Endothelial cell of umbilical vein (primary cell): Measurements from ENCODE around the gene QRFP. TPM values are rescaled to one million over a fixed set of nuclear protein-coding genes. Genes with fewer than 3 reads are reported as not detected.

Experiments
- BruUV-seq: library from RNA; stranded (reverse); fragments of 400-500 nt; replicated peaks from 2 replicates; lab custom pipeline; 2021; lab: Mats Ljungman, UMichigan
- CTCF ChIA-PET: fragments of 300-600, 350-600 bp; sonication (Branson Sonifier 250); formaldehyde crosslinking; loops from one replicate; lab custom pipeline; 2021; ENCODE audit warnings: antibody characterized with exemption, inconsistent platforms; lab: Charles Lee
- POLR2A ChIA-PET: fragments of 300-600, 350-600 bp; sonication (Branson Sonifier 250); formaldehyde crosslinking; loops from one replicate; lab custom pipeline; 2021; ENCODE audit warnings: antibody characterized with exemption, inconsistent platforms; lab: Charles Lee
- DNase-seq: peaks from one replicate; pipeline ENCODE4 v3.0.0-alpha.2; 2011; ENCODE audit warnings: low read depth, low spot score
- FAIRE-seq: peaks from 2 replicates; lab custom pipeline; 2011; peaks lifted over from hg19 to GRCh38; lab: Jason Lieb, UNC
- H2AFZ ChIP-seq: 2 replicates; pipeline ENCODE4 v1.6.0; 2012; ENCODE audit warnings: low read depth, low read length, control low read depth, inconsistent platforms
- H3K27ac ChIP-seq: 2 replicates; pipeline ENCODE4 v1.5.1; 2011; ENCODE audit warnings: low read depth, mild to moderate bottlenecking, control low read depth, low read length, moderate library complexity; ENCODE audit not compliant: insufficient read depth
- H3K27me3 ChIP-seq, 2 experiments: 2 replicates each; pipeline versions ENCODE4 v1.6.0 to v1.6.1; 2011; ENCODE audit warnings: low read length in 2 of 2, mixed read lengths in 1 of 2; ENCODE audit not compliant: control insufficient read depth in 2 of 2, insufficient read depth in 2 of 2
- H3K36me3 ChIP-seq, 2 experiments: 2 replicates in 1 of 2; 3 replicates in 1 of 2; pipeline ENCODE4 v1.5.1; 2011; ENCODE audit warnings: low read length in 2 of 2, mild to moderate bottlenecking in 1 of 2, moderate library complexity in 1 of 2; ENCODE audit not compliant: control insufficient read depth in 2 of 2, insufficient read depth in 2 of 2; ENCODE audit errors: extremely low read depth in 1 of 2
- H3K4me1 ChIP-seq: 3 replicates; pipeline ENCODE4 v1.5.1; 2011; ENCODE audit warnings: mild to moderate bottlenecking, low read length; ENCODE audit not compliant: control insufficient read depth, insufficient read depth; ENCODE audit errors: extremely low read depth
- H3K4me2 ChIP-seq: 2 replicates; pipeline ENCODE4 v1.6.1; 2011; ENCODE audit warnings: low read length, control low read depth, mixed read lengths; ENCODE audit not compliant: insufficient read depth
- H3K4me3 ChIP-seq, 3 experiments: fragments of 200-600 bp in 1 of 3; sonication (generic), shearing (Covaris generic) in 1 of 3; replicated peaks in 1 of 3; 2 replicates each; pipeline ENCODE4 v1.5.1; 2011 to 2016; ENCODE audit warnings: control low read depth in 3 of 3, low read length in 3 of 3, mild to moderate bottlenecking in 2 of 3, inconsistent platforms in 1 of 3, low read depth in 1 of 3, moderate library complexity in 1 of 3; ENCODE audit not compliant: insufficient read depth in 1 of 3
- H3K79me2 ChIP-seq: 2 replicates; pipeline ENCODE4 v1.6.0; 2012; ENCODE audit warnings: low read length, inconsistent platforms; ENCODE audit not compliant: control insufficient read depth, insufficient read depth
- H3K9ac ChIP-seq: replicated peaks from 2 replicates; pipeline ENCODE3; 2011; ENCODE audit warnings: low read length, control low read depth; ENCODE audit not compliant: insufficient read depth; ENCODE audit errors: extremely low read depth
- H3K9me1 ChIP-seq: replicated peaks from 3 replicates; pipeline ENCODE4 v1.6.0; 2011; ENCODE audit warnings: mild to moderate bottlenecking, low read length; ENCODE audit not compliant: control insufficient read depth, insufficient read depth; ENCODE audit errors: extremely low read depth
- H3K9me3 ChIP-seq: replicated peaks from 2 replicates; pipeline ENCODE4 v1.5.1; 2012; ENCODE audit warnings: low read length, inconsistent platforms; ENCODE audit not compliant: control insufficient read depth, insufficient read depth
- H4K20me1 ChIP-seq: replicated peaks from 2 replicates; pipeline ENCODE3; 2011; ENCODE audit warnings: mild to moderate bottlenecking, low read length; ENCODE audit not compliant: control insufficient read depth, insufficient read depth; ENCODE audit errors: extremely low read depth
- EZH2 ChIP-seq: IDR thresholded peaks from 2 replicates; pipeline ENCODE4 v1.6.1; 2012; ENCODE audit warnings: borderline replicate concordance, low read depth, mild to moderate bottlenecking, moderate library complexity, low read length, inconsistent platforms; ENCODE audit not compliant: severe bottlenecking
- FOS ChIP-seq: IDR thresholded peaks from 2 replicates; pipeline ENCODE4 v1.6.1; 2011; ENCODE audit warnings: mild to moderate bottlenecking, low read length, moderate library complexity, borderline replicate concordance; ENCODE audit not compliant: insufficient read depth
- GATA2 ChIP-seq: IDR thresholded peaks from 2 replicates; pipeline ENCODE4 v1.7.0; 2011; ENCODE audit warnings: low read depth, mild to moderate bottlenecking, moderate library complexity, mixed read lengths, low read length; ENCODE audit not compliant: insufficient read length, insufficient read depth
- JUN ChIP-seq: IDR thresholded peaks from 2 replicates; pipeline ENCODE4 v1.6.1; 2011; ENCODE audit warnings: borderline replicate concordance, low read depth; ENCODE audit not compliant: insufficient read length, insufficient read depth
- MAX ChIP-seq: IDR thresholded peaks from 2 replicates; pipeline ENCODE4 v1.6.1; 2011; ENCODE audit not compliant: insufficient read depth, insufficient read length
- MYC ChIP-seq: IDR thresholded peaks from one replicate; pipeline ENCODE4 v1.6.1; 2011; ENCODE audit warnings: mild to moderate bottlenecking, low read depth, low read length
- POLR2A ChIP-seq: IDR thresholded peaks from 2 replicates; pipeline ENCODE4 v1.6.1; 2012; ENCODE audit warnings: low read depth, mild to moderate bottlenecking, control low read depth, low read length
- POLR2AphosphoS5 ChIP-seq: IDR thresholded peaks from 2 replicates; pipeline ENCODE4 v1.6.1; 2012; ENCODE audit warnings: low read depth, mild to moderate bottlenecking, control low read depth, low read length, moderate library complexity; ENCODE audit not compliant: insufficient read depth
- dilution Hi-C: fragments of 300-500 bp; cut with MboI; formaldehyde crosslinking; loops from one replicate; pipeline ENCODE4 v1.15.0; 2019; ENCODE audit warnings: low sequenced_read_pairs; ENCODE audit not compliant: extremely low pct_ligation_motif_present
- intact Hi-C: fragments of 100-400 bp; cut with micrococcal nuclease; formaldehyde crosslinking; loops from one replicate; pipeline ENCODE4 v1.10.0; 2022
- polyA plus RNA-seq, 4 experiments: library from polyadenylated mRNA; depleted of rRNA in 3 of 4; stranded (reverse) in 3 of 4; unstranded in 1 of 4; fragments of >200 nt; gene quantifications; 2 replicates each; pipeline versions ENCODE4 v1.2.1 to v1.2.3, GENCODE V29; 2011 to 2012; ENCODE audit warnings: missing spikeins in 1 of 4
- total RNA-seq: library from RNA; stranded (reverse); gene quantifications from 2 replicates; pipeline ENCODE4 v1.2.3, GENCODE V29; 2021
- TF ChIP-seq, protein P1 (sequence below), 2 donors: IDR thresholded peaks; 1 replicate in 1 of 2; 2 replicates in 1 of 2; pipeline ENCODE4 v1.5.1; 2011; ENCODE audit warnings: low read length in 2 of 2, mild to moderate bottlenecking in 2 of 2, moderate library complexity in 2 of 2, control low read depth in 1 of 2, inconsistent platforms in 1 of 2, low read depth in 1 of 2; ENCODE audit not compliant: insufficient read depth in 1 of 2; ENCODE audit errors: extremely low read depth in 1 of 2

Gene QRFP
- total and polyA plus RNA-seq, 2 donors (not counting 3 experiments of a cell fraction or from before 2014, with no cell fraction given) = not detected

GRCh38 chr9:130921300-130921988 is 24.8 kb upstream of the QRFP start:
- TF ChIP-seq MAX = no peak
- TF ChIP-seq EZH2 = no peak
- TF ChIP-seq GATA2 = no peak
- TF ChIP-seq, protein P1, sequence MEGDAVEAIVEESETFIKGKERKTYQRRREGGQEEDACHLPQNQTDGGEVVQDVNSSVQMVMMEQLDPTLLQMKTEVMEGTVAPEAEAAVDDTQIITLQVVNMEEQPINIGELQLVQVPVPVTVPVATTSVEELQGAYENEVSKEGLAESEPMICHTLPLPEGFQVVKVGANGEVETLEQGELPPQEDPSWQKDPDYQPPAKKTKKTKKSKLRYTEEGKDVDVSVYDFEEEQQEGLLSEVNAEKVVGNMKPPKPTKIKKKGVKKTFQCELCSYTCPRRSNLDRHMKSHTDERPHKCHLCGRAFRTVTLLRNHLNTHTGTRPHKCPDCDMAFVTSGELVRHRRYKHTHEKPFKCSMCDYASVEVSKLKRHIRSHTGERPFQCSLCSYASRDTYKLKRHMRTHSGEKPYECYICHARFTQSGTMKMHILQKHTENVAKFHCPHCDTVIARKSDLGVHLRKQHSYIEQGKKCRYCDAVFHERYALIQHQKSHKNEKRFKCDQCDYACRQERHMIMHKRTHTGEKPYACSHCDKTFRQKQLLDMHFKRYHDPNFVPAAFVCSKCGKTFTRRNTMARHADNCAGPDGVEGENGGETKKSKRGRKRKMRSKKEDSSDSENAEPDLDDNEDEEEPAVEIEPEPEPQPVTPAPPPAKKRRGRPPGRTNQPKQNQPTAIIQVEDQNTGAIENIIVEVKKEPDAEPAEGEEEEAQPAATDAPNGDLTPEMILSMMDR (IDR thresholded peaks at IDR 0.05; ENCODE audit: extremely low read depth in 1 of 2, insufficient read depth in 1 of 2, low read depth in 1 of 2, low read length in 2 of 2) = no peak
- no peak for TF ChIP-seq POLR2A
- TF ChIP-seq MYC = no peak
- no peak for TF ChIP-seq FOS
- TF ChIP-seq JUN = no peak
- TF ChIP-seq POLR2AphosphoS5 = no peak
- BruUV-seq = no TSS peak
- no peak overlapping the region for H3K9ac ChIP-seq
- H3K79me2 ChIP-seq = no peaks in the 10 kb centered on the region
- intact Hi-C loops = no loop called here
- peaks cover 0 to 7% of the 10 kb centered on the region in 2 experiments for H3K27me3 ChIP-seq
- CTCF ChIA-PET = interaction anchor here (1.0 kb wide), 1 partner anchor 220 kb away, joined by 3 read pairs; no protein-coding TSS in a partner anchor
- no peak overlapping the region for H3K27ac ChIP-seq
- no peak overlapping the region for H3K4me3 ChIP-seq
- H3K9me1 ChIP-seq = no peaks in the 10 kb centered on the region
- no peaks in the 10 kb centered on the region for H4K20me1 ChIP-seq
- DNase-seq (no peak), FAIRE-seq (no peak)
- no peaks in the 10 kb centered on the region for H3K4me1 ChIP-seq
- H2AFZ ChIP-seq = no peak overlapping the region
- POLR2A ChIA-PET = no interaction called here
- no peaks in the 10 kb centered on the region for H3K36me3 ChIP-seq
- dilution Hi-C loops = no loop called here
- H3K4me2 ChIP-seq = no peak overlapping the region
- no peaks in the 10 kb centered on the region for H3K9me3 ChIP-seq
